Gastroesophageal sphincter (tissue), 3 donors: ENCODE measurements around the gene HIP1R.

Experiments used
- CTCF ChIP-seq, 4 experiments: fragments of 200-600 bp in 2 of 4; fragments of 450-650 bp in 2 of 4; sonication (generic) in 1 of 4; IDR thresholded peaks; one replicate each; pipeline ENCODE4 v1.5.1; 2017 to 2019; ENCODE audit warnings: antibody characterized with exemption in 4 of 4, mild to moderate bottlenecking in 2 of 4, moderate library complexity in 2 of 4
- EP300 ChIP-seq: sonication (generic); formaldehyde crosslinking; IDR thresholded peaks from one replicate; pipeline ENCODE4 v1.6.1; 2017; ENCODE audit warnings: antibody characterized with exemption, mild to moderate bottlenecking
- POLR2A ChIP-seq, 2 donors: fragments of 450-650 bp; IDR thresholded peaks; one replicate each; pipeline ENCODE4 v1.6.1; 2017; ENCODE audit warnings: antibody characterized with exemption in 2 of 2, mild to moderate bottlenecking in 2 of 2, moderate library complexity in 1 of 2
- POLR2AphosphoS5 ChIP-seq: sonication (generic); formaldehyde crosslinking; IDR thresholded peaks from one replicate; pipeline ENCODE4 v1.6.1; 2017; ENCODE audit warnings: antibody characterized with exemption

GRCh38 chr12:122873540-122873939 lies 38.3 kb downstream of the HIP1R start:
- TF ChIP-seq POLR2A (IDR thresholded peaks at IDR 0.05) = no peak
- TF ChIP-seq CTCF (IDR thresholded peaks at IDR 0.05) = no peak
- no peak for TF ChIP-seq POLR2AphosphoS5
- no peak for TF ChIP-seq EP300
